MM.1S (cell line): ENCODE results near the gene ANKS3.

Experiments used
- DNase-seq: peaks from one replicate; pipeline ENCODE4 v3.0.0-alpha.2; 2015
- H2AFZ ChIP-seq: fragments of 300-600 bp; sonication (generic); 2 replicates; pipeline ENCODE4 v1.6.0; 2016; ENCODE audit warnings: antibody characterized with exemption, low read length
- H3F3A ChIP-seq: fragments of 300-600 bp; sonication (generic); 2 replicates; pipeline ENCODE4 v1.6.1; 2016; ENCODE audit warnings: mild to moderate bottlenecking, antibody characterized with exemption, low read length, moderate library complexity, mixed read lengths; ENCODE audit not compliant: insufficient read depth
- H3K27ac ChIP-seq: fragments of 300-600 bp; sonication (generic); 2 replicates; pipeline ENCODE4 v1.5.1; 2016; ENCODE audit warnings: mild to moderate bottlenecking, low read length
- H3K27me3 ChIP-seq: fragments of 300-600 bp; sonication (generic); replicated peaks from 2 replicates; pipeline ENCODE4 v1.6.0; 2016; ENCODE audit warnings: low read length; ENCODE audit not compliant: insufficient read depth
- H3K36me3 ChIP-seq: fragments of 300-600 bp; sonication (generic); replicated peaks from 2 replicates; pipeline ENCODE4 v1.6.1; 2016; ENCODE audit warnings: mild to moderate bottlenecking, low read length, mixed read lengths; ENCODE audit not compliant: insufficient read depth
- H3K4me1 ChIP-seq: fragments of 300-600 bp; sonication (generic); 2 replicates; pipeline ENCODE4 v1.6.1; 2016; ENCODE audit warnings: low read length, mixed read lengths
- H3K4me2 ChIP-seq: fragments of 300-600 bp; sonication (generic); 2 replicates; pipeline ENCODE4 v1.6.0; 2016; ENCODE audit warnings: low read depth, low read length
- H3K4me3 ChIP-seq: fragments of 300-600 bp; sonication (generic); 2 replicates; pipeline ENCODE4 v1.5.1; 2016; ENCODE audit warnings: low read length, mixed read lengths
- H3K79me2 ChIP-seq: fragments of 300-600 bp; sonication (generic); 2 replicates; pipeline ENCODE4 v1.6.1; 2016; ENCODE audit warnings: mixed run types, low read length, mixed read lengths
- H3K9ac ChIP-seq: fragments of 300-600 bp; sonication (generic); 2 replicates; pipeline ENCODE4 v1.6.1; 2016; ENCODE audit warnings: low read length, mixed read lengths
- H3K9me2 ChIP-seq: fragments of 300-600 bp; sonication (generic); replicated peaks from 2 replicates; pipeline ENCODE4 v1.6.1; 2016; ENCODE audit warnings: mild to moderate bottlenecking, low read length, mixed read lengths; ENCODE audit not compliant: insufficient read depth
- H3K9me3 ChIP-seq: fragments of 300-600 bp; sonication (generic); replicated peaks from 2 replicates; pipeline ENCODE4 v1.6.1; 2016; ENCODE audit warnings: mild to moderate bottlenecking, low read length, mixed read lengths; ENCODE audit not compliant: insufficient read depth
- H4K20me1 ChIP-seq: fragments of 300-600 bp; sonication (generic); 2 replicates; pipeline ENCODE4 v1.6.1; 2016; ENCODE audit warnings: mild to moderate bottlenecking, low read length, moderate library complexity, mixed read lengths; ENCODE audit not compliant: insufficient read depth
- EZH2 ChIP-seq: fragments of 300-600 bp; sonication (generic); optimal IDR thresholded peaks from 2 replicates; pipeline ENCODE3; 2017; ENCODE audit warnings: low read depth, mild to moderate bottlenecking, antibody characterized with exemption, low read length, mixed read lengths
- EZH2phosphoT487 ChIP-seq: fragments of 300-600 bp; sonication (generic); IDR thresholded peaks from 2 replicates; pipeline ENCODE4 v1.6.1; 2018; ENCODE audit warnings: antibody characterized with exemption, low read length
- TF ChIP-seq, protein P1 (sequence below): fragments of 300-600 bp; sonication (generic); IDR thresholded peaks from 2 replicates; pipeline ENCODE4 v1.5.1; 2016; ENCODE audit warnings: antibody characterized with exemption, low read length, mixed read lengths

Gene ANKS3

DNA sequence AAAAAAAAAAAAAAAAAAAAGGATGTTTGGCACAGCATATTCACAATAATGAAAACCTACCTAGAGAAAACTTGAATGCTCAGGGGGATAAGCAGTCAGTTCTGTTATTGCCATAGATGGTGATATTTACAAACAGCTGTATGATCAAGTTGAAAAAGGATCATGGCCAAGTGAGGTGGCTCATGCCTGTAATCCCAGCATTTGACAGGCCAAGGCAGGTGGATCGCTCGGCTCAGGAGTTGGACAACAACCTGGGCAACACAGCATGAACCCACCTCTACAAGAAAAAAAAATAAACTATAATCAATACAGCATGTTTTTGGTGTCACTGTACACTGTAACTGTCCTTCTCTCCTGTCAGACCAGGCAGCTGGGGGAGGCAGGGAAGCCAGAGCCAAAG is 19.1 kb downstream of the ANKS3 start:
- no peaks in the 10 kb centered on the region for H3K4me1 ChIP-seq
- TF ChIP-seq EZH2 (no peak), EZH2phosphoT487 (no peak)
- TF ChIP-seq, protein P1, sequence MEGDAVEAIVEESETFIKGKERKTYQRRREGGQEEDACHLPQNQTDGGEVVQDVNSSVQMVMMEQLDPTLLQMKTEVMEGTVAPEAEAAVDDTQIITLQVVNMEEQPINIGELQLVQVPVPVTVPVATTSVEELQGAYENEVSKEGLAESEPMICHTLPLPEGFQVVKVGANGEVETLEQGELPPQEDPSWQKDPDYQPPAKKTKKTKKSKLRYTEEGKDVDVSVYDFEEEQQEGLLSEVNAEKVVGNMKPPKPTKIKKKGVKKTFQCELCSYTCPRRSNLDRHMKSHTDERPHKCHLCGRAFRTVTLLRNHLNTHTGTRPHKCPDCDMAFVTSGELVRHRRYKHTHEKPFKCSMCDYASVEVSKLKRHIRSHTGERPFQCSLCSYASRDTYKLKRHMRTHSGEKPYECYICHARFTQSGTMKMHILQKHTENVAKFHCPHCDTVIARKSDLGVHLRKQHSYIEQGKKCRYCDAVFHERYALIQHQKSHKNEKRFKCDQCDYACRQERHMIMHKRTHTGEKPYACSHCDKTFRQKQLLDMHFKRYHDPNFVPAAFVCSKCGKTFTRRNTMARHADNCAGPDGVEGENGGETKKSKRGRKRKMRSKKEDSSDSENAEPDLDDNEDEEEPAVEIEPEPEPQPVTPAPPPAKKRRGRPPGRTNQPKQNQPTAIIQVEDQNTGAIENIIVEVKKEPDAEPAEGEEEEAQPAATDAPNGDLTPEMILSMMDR: no peak
- DNase-seq: no peak
- H3K4me2 ChIP-seq: no peak overlapping the region
- no peak overlapping the region for H3K27ac ChIP-seq
- no peaks in the 10 kb centered on the region for H3K9me2 ChIP-seq
- no peaks in the 10 kb centered on the region for H3F3A ChIP-seq
- H3K9ac ChIP-seq: no peak overlapping the region
- H3K4me3 ChIP-seq: no peak overlapping the region
- no peaks in the 10 kb centered on the region for H3K27me3 ChIP-seq
- no peaks in the 10 kb centered on the region for H4K20me1 ChIP-seq
- H3K79me2 ChIP-seq: no peaks in the 10 kb centered on the region
- H3K36me3 ChIP-seq: no peaks in the 10 kb centered on the region
- no peaks in the 10 kb centered on the region for H3K9me3 ChIP-seq
- H2AFZ ChIP-seq: no peak overlapping the region

DNA sequence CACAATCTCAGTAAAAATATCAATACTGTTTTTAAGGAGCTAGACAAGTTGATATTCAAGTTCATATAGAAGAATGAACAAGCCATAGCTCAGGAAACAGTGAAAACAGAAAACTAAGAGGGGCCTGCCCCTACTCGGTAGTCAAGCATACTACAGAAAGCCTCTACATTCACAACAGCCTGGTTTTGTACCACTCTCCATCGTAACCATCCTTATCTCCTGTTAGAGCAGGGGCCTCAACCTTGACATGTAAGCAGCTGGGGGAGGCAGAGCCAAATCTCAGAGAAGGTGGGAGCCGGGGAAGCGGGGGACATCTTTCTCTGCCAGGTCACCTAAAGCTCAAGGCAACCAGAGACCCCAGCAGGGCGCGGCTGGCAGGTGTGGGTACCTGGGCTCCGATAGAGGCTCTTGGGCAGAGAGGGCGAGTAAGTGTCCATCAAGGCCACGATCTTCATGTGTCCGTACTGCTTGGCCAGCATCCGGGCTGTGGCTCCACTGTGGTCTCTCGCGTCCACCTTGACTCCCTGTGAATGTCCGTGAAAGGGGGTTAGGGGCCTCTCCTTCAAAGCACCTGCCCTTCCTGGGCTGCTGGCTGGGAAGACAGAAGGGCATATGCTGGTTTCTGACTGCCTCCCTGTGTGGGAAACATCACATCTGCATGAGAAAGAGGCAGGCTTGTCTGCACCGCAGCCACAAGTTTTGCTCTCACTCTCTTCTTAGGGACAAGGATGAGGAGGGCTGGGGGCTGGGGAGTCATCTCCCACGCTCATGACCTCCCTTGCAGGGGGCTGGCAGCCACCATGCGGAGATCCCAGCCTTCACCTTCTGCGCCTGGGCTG is 20.2 kb downstream of the ANKS3 start:
- Histone ChIP-seq H3K4me2 (no peak overlapping the region), H3K27me3 (no peaks in the 10 kb centered on the region), H3K9me3 (no peaks in the 10 kb centered on the region), H3K4me1 (no peaks in the 10 kb centered on the region), H3K4me3 (no peak overlapping the region), H2AFZ (no peak overlapping the region), H3K36me3 (no peaks in the 10 kb centered on the region), H3F3A (no peaks in the 10 kb centered on the region), H3K9ac (no peak overlapping the region), H4K20me1 (no peaks in the 10 kb centered on the region), H3K27ac (no peak overlapping the region), H3K79me2 (no peaks in the 10 kb centered on the region), H3K9me2 (no peaks in the 10 kb centered on the region)
- TF ChIP-seq EZH2 (no peak), EZH2phosphoT487 (no peak)
- TF ChIP-seq, protein P1: no peak
- no peak for DNase-seq

DNA sequence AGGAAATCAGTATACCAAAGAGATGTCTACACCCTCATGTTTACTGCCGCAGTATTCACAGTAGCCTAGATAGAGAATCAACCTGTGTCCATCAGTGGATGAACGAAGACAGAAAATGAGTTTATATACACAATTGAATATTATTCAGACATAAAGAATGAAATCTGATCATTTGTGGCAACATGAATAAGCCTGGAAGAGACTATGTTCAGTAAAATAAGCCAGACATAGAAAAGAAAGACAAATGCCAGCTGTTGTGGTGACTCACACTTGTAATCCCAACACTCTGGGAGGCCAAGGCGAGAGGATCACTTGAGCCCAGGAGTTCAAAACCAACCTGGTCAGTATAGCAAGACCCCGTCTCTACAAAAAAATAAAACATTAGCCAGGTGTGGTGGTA is 24.6 kb downstream of the ANKS3 start:
- Histone ChIP-seq H3K27me3 (no peaks in the 10 kb centered on the region), H3K36me3 (no peaks in the 10 kb centered on the region), H3K79me2 (no peaks in the 10 kb centered on the region), H3K4me2 (no peak overlapping the region), H3K4me3 (no peak overlapping the region), H3K9ac (no peak overlapping the region), H3K4me1 (no peaks in the 10 kb centered on the region), H3K9me3 (no peaks in the 10 kb centered on the region), H2AFZ (no peak overlapping the region), H3F3A (no peaks in the 10 kb centered on the region), H3K9me2 (no peaks in the 10 kb centered on the region), H3K27ac (no peak overlapping the region), H4K20me1 (no peaks in the 10 kb centered on the region)
- no peak for DNase-seq
- TF ChIP-seq, protein P1: no peak
- no peak for TF ChIP-seq EZH2
- no peak for TF ChIP-seq EZH2phosphoT487
